CD14-positive monocyte (primary cell): Measurements from ENCODE around the gene LINGO4. TPM values are rescaled to one million over a fixed set of nuclear protein-coding genes. Genes with fewer than 3 reads are reported as not detected.

ENCODE experiments used
- DNase-seq, 3 donors: peaks; one replicate each; pipeline ENCODE4 v3.0.0-alpha.2; 2011 to 2022
- H2AFZ ChIP-seq: 2 replicates; pipeline ENCODE4 v1.6.0; 2012; ENCODE audit warnings: mild to moderate bottlenecking, low read depth, low read length, inconsistent platforms; ENCODE audit not compliant: insufficient read depth, poor library complexity, severe bottlenecking
- H3K27ac ChIP-seq, 2 donors: 1 replicate in 1 of 2; 2 replicates in 1 of 2; pipeline ENCODE4 v1.5.1; 2012 to 2013; ENCODE audit warnings: low read length in 2 of 2, control low read depth in 1 of 2, inconsistent platforms in 1 of 2, low read depth in 1 of 2, mild to moderate bottlenecking in 1 of 2
- H3K27me3 ChIP-seq, 2 donors: one replicate each; pipeline versions ENCODE4 v1.6.0 to v1.6.1; 2011 to 2013; ENCODE audit warnings: low read length in 2 of 2; ENCODE audit not compliant: control insufficient read depth in 2 of 2, insufficient read depth in 2 of 2
- H3K36me3 ChIP-seq, 2 donors: replicated peaks in 1 of 2; 1 replicate in 1 of 2; 2 replicates in 1 of 2; pipeline versions ENCODE4 v1.5.1 to v1.6.1; 2012 to 2013; ENCODE audit warnings: low read length in 2 of 2, control low read depth in 1 of 2, inconsistent platforms in 1 of 2, mild to moderate bottlenecking in 1 of 2; ENCODE audit not compliant: insufficient read depth in 2 of 2, control insufficient read depth in 1 of 2
- H3K4me1 ChIP-seq, 2 donors: 1 replicate in 1 of 2; 2 replicates in 1 of 2; pipeline versions ENCODE4 v1.5.1 to v1.6.1; 2012 to 2013; ENCODE audit warnings: low read length in 2 of 2, control low read depth in 1 of 2, inconsistent platforms in 1 of 2, mild to moderate bottlenecking in 1 of 2, moderate library complexity in 1 of 2; ENCODE audit not compliant: insufficient read depth in 2 of 2, control insufficient read depth in 1 of 2
- H3K4me2 ChIP-seq: replicated peaks from 2 replicates; pipeline ENCODE3; 2012; ENCODE audit warnings: low read length, moderate library complexity, mild to moderate bottlenecking; ENCODE audit not compliant: poor library complexity, severe bottlenecking; ENCODE audit errors: extremely low read depth
- H3K4me3 ChIP-seq, 3 experiments: fragments of 200-600 bp in 1 of 3; sonication (generic) in 1 of 3; replicated peaks in 1 of 3; 1 replicate in 2 of 3; 2 replicates in 1 of 3; pipeline ENCODE4 v1.5.1; 2011 to 2013; ENCODE audit warnings: low read length in 3 of 3, mild to moderate bottlenecking in 3 of 3, control low read depth in 2 of 3, low read depth in 2 of 3, inconsistent platforms in 1 of 3, moderate library complexity in 1 of 3
- H3K79me2 ChIP-seq: 2 replicates; pipeline ENCODE4 v1.6.0; 2012; ENCODE audit warnings: mild to moderate bottlenecking, control low read depth, inconsistent platforms, low read length, moderate library complexity; ENCODE audit not compliant: insufficient read depth
- H3K9ac ChIP-seq: 2 replicates; pipeline ENCODE4 v1.6.0; 2017; ENCODE audit warnings: low read length, mild to moderate bottlenecking; ENCODE audit not compliant: insufficient read depth, poor library complexity, severe bottlenecking
- H3K9me3 ChIP-seq, 2 donors: replicated peaks in 1 of 2; 1 replicate in 1 of 2; 2 replicates in 1 of 2; pipeline versions ENCODE4 v1.5.1 to v1.6.1; 2012 to 2013; ENCODE audit warnings: low read length in 2 of 2, control low read depth in 1 of 2; ENCODE audit not compliant: control insufficient read depth in 1 of 2, insufficient read depth in 1 of 2
- H4K20me1 ChIP-seq: 2 replicates; pipeline ENCODE4 v1.6.0; 2012; ENCODE audit warnings: mild to moderate bottlenecking, low read length, control low read depth, moderate library complexity; ENCODE audit not compliant: insufficient read depth
- H3K27ac Mint-ChIP-seq, 7 donors: one replicate each; pipeline ENCODE4 v1.8.0; 2020; ENCODE audit warnings: mild to moderate bottlenecking in 7 of 7, mixed read lengths in 7 of 7, moderate library complexity in 6 of 7, inconsistent platforms in 2 of 7
- H3K27me3 Mint-ChIP-seq, 3 donors: one replicate each; pipeline ENCODE4 v1.8.0; 2021 to 2022; ENCODE audit warnings: low read depth in 3 of 3, mild to moderate bottlenecking in 3 of 3, mixed read lengths in 3 of 3, moderate library complexity in 3 of 3, inconsistent platforms in 1 of 3
- H3K36me3 Mint-ChIP-seq, 2 donors: one replicate each; pipeline ENCODE4 v1.8.0; 2020; ENCODE audit warnings: mixed read lengths in 2 of 2, inconsistent platforms in 1 of 2, mild to moderate bottlenecking in 1 of 2
- H3K4me1 Mint-ChIP-seq: one replicate; pipeline ENCODE4 v1.8.0; 2020; ENCODE audit warnings: mild to moderate bottlenecking, mixed read lengths
- H3K4me3 Mint-ChIP-seq, 2 donors: one replicate each; pipeline ENCODE4 v1.8.0; 2020; ENCODE audit warnings: mild to moderate bottlenecking in 2 of 2, mixed read lengths in 2 of 2, moderate library complexity in 1 of 2
- H3K9me3 Mint-ChIP-seq, 7 donors: one replicate each; pipeline ENCODE4 v1.8.0; 2020 to 2022; ENCODE audit warnings: mixed read lengths in 7 of 7, mild to moderate bottlenecking in 6 of 7, moderate library complexity in 6 of 7, inconsistent platforms in 2 of 7
- WGBS: methylation state at CpG from one replicate; pipeline ENCODE4 v1.1.5; 2013; ENCODE audit warnings: missing lambda C conversion rate; ENCODE audit not compliant: insufficient coverage; 5-methylcytosine and 5-hydroxymethylcytosine counted together
- intact Hi-C, 2 donors: fragments of 100-400 bp; cut with micrococcal nuclease; formaldehyde crosslinking; loops; one replicate each; pipeline versions ENCODE4 v1.15.0 to v1.15.1; 2023
- polyA plus RNA-seq, 3 donors: library from polyadenylated mRNA; depleted of rRNA in 1 of 3; unstranded in 2 of 3; stranded (reverse) in 1 of 3; fragments of 300-500 nt in 2 of 3; fragments of >200 nt in 1 of 3; fragmentation: Illumina TruSeq in 2 of 3; gene quantifications; 1 replicate in 2 of 3; 2 replicates in 1 of 3; pipeline ENCODE4 v1.2.3, GENCODE V29; 2012 to 2021
- TF ChIP-seq, protein P1 (sequence below): fragments of 200-600 bp; IDR thresholded peaks from one replicate; pipeline ENCODE4 v1.8.0; 2022; ENCODE audit warnings: antibody characterized with exemption, mild to moderate bottlenecking

Gene LINGO4
- polyA plus RNA-seq, 3 donors, result not detected

DNA sequence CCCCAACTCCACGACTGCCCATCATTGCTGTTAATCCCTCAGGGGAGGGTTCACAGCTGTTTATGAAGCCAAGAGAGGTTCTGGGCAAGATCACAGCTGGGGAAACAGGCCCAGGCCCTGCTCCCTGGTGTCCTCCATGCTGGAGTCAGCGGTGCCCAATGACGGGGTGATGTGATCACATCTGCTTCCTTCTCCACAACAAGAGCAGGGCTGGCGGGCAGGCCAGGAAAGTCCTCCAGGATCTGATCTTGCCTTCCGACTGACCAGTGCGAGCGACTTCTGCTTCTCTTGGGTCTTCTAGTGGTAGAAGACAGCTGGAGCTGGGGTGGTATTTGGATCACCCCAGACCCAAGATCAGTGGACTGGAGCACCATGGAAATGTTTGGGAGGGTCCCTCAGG is 951 bp upstream of the LINGO4 start:
- no peaks in the 10 kb centered on the region for H4K20me1 ChIP-seq
- H3K27me3 ChIP-seq, result peaks cover 0 to 2% of the 10 kb centered on the region in 2 donors
- no peak overlapping the region for H3K4me3 Mint-ChIP-seq
- no peaks in the 10 kb centered on the region for H3K36me3 Mint-ChIP-seq
- H2AFZ ChIP-seq, result no peak overlapping the region
- 93% methylated on average over 3 of the region's 7 CpGs for WGBS
- DNase-seq, result no peak
- no peaks in the 10 kb centered on the region for H3K9me3 Mint-ChIP-seq
- H3K27ac ChIP-seq, result no peak overlapping the region
- TF ChIP-seq, protein P1, sequence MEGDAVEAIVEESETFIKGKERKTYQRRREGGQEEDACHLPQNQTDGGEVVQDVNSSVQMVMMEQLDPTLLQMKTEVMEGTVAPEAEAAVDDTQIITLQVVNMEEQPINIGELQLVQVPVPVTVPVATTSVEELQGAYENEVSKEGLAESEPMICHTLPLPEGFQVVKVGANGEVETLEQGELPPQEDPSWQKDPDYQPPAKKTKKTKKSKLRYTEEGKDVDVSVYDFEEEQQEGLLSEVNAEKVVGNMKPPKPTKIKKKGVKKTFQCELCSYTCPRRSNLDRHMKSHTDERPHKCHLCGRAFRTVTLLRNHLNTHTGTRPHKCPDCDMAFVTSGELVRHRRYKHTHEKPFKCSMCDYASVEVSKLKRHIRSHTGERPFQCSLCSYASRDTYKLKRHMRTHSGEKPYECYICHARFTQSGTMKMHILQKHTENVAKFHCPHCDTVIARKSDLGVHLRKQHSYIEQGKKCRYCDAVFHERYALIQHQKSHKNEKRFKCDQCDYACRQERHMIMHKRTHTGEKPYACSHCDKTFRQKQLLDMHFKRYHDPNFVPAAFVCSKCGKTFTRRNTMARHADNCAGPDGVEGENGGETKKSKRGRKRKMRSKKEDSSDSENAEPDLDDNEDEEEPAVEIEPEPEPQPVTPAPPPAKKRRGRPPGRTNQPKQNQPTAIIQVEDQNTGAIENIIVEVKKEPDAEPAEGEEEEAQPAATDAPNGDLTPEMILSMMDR, result no peak
- no peak overlapping the region for H3K9ac ChIP-seq
- peaks cover 15% of the 10 kb centered on the region for H3K4me1 Mint-ChIP-seq
- peaks cover 17 to 23% (median 17%) of the 10 kb centered on the region in 3 donors for H3K27me3 Mint-ChIP-seq
- H3K4me3 ChIP-seq, result no peak overlapping the region
- H3K27ac Mint-ChIP-seq, result no peak overlapping the region
- no peaks in the 10 kb centered on the region for H3K9me3 ChIP-seq
- no peaks in the 10 kb centered on the region for H3K79me2 ChIP-seq
- intact Hi-C loops, result no loop called here
- no peak overlapping the region for H3K4me2 ChIP-seq
- H3K4me1 ChIP-seq, result peaks cover 0 to 6% of the 10 kb centered on the region in 2 donors
- no peaks in the 10 kb centered on the region for H3K36me3 ChIP-seq

DNA sequence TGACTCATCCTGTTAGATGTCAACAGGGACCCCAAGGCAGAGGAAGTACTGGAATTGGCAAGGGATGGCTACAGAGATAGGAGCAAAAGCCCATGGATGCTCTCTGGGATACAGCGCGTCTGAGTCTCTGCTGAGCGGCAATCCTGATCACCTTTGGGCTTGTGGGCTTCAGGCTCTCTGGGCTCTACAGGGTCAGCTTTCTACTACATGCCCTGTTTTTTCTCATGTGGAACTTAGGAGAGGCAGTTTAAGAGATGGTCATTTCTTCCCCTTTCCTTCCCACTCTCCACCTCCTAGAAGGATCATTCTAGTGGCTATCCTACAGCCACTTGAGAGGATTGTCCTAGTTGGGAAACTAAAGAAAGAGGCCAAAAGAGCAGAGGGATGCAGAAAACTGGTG is 1.3 kb downstream of the LINGO4 start:
- H3K4me3 Mint-ChIP-seq, result peak overlapping the region in 1 of 2 donors; percentile 18
- H3K36me3 ChIP-seq, result no peaks in the 10 kb centered on the region
- no peaks in the 10 kb centered on the region for H3K9me3 Mint-ChIP-seq

More for the DNA sequence above, 1.3 kb downstream of the LINGO4 start:
- TF ChIP-seq, protein P1, result no peak
- Histone ChIP-seq H3K27me3 (peaks cover 5 to 16% of the 10 kb centered on the region in 2 donors), H4K20me1 (no peaks in the 10 kb centered on the region), H3K4me1 (no peaks in the 10 kb centered on the region), H2AFZ (no peak overlapping the region), H3K9ac (no peak overlapping the region), H3K9me3 (no peaks in the 10 kb centered on the region), H3K4me3 (no peak overlapping the region), H3K27ac (no peak overlapping the region), H3K79me2 (no peaks in the 10 kb centered on the region), H3K4me2 (no peak overlapping the region)
- H3K36me3 Mint-ChIP-seq, result no peaks in the 10 kb centered on the region
- no peak for DNase-seq
- no CpG with 5 or more reads among the region's 3 CpGs for WGBS
- intact Hi-C loops, result no loop called here
- H3K4me1 Mint-ChIP-seq, result peaks cover 6% of the 10 kb centered on the region
- H3K27ac Mint-ChIP-seq, result no peak overlapping the region
- peaks cover 29 to 35% (median 30%) of the 10 kb centered on the region in 3 donors for H3K27me3 Mint-ChIP-seq
